PFSK-1 (cell line): ENCODE data around the gene NCOR2.

Source experiments
- POLR2AphosphoS5 ChIP-seq: IDR thresholded peaks from 2 replicates; pipeline ENCODE4 v1.6.1; 2012; ENCODE audit warnings: low read depth, mild to moderate bottlenecking, control low read depth, low read length, moderate library complexity
- SIN3A ChIP-seq: IDR thresholded peaks from 2 replicates; pipeline ENCODE4 v1.6.1; 2012; ENCODE audit warnings: mild to moderate bottlenecking, low read length, moderate library complexity, borderline replicate concordance; ENCODE audit not compliant: insufficient read depth
- TAF1 ChIP-seq: IDR thresholded peaks from 2 replicates; pipeline ENCODE4 v1.6.1; 2012; ENCODE audit warnings: low read length, control low read depth, borderline replicate concordance; ENCODE audit not compliant: insufficient read depth
- TF ChIP-seq, protein P1 (sequence below), 2 experiments: IDR thresholded peaks; 2 replicates each; pipeline versions ENCODE4 v1.6.1 to v1.8.0; 2011 to 2012; ENCODE audit warnings: low read depth in 2 of 2, low read length in 2 of 2, control low read depth in 1 of 2, inconsistent platforms in 1 of 2, mild to moderate bottlenecking in 1 of 2, moderate library complexity in 1 of 2; ENCODE audit not compliant: insufficient read depth in 1 of 2

DNA sequence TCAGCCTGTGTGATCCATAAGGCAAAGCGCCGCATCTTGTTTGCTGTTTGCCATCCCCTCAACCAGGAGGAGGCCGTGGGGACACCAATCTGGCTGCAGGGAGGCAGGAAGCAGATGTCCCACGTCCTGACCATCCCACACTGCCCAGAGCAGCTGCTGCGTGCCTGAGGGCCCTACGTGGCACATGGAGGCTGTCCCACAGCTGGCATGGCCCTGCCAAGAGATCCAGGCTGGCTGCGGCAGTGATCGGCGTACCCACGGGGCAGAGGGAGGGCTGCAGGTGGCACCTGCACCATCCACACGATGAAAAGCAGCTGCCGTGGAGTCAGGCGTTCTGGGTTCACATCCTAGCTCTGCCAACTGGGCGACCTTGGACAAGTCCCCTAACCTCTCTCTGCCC lies 42.0 kb downstream of the NCOR2 start:
- no peak for TF ChIP-seq TAF1
- no peak for TF ChIP-seq POLR2AphosphoS5
- TF ChIP-seq SIN3A = no peak
- TF ChIP-seq, protein P1, sequence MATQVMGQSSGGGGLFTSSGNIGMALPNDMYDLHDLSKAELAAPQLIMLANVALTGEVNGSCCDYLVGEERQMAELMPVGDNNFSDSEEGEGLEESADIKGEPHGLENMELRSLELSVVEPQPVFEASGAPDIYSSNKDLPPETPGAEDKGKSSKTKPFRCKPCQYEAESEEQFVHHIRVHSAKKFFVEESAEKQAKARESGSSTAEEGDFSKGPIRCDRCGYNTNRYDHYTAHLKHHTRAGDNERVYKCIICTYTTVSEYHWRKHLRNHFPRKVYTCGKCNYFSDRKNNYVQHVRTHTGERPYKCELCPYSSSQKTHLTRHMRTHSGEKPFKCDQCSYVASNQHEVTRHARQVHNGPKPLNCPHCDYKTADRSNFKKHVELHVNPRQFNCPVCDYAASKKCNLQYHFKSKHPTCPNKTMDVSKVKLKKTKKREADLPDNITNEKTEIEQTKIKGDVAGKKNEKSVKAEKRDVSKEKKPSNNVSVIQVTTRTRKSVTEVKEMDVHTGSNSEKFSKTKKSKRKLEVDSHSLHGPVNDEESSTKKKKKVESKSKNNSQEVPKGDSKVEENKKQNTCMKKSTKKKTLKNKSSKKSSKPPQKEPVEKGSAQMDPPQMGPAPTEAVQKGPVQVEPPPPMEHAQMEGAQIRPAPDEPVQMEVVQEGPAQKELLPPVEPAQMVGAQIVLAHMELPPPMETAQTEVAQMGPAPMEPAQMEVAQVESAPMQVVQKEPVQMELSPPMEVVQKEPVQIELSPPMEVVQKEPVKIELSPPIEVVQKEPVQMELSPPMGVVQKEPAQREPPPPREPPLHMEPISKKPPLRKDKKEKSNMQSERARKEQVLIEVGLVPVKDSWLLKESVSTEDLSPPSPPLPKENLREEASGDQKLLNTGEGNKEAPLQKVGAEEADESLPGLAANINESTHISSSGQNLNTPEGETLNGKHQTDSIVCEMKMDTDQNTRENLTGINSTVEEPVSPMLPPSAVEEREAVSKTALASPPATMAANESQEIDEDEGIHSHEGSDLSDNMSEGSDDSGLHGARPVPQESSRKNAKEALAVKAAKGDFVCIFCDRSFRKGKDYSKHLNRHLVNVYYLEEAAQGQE (IDR thresholded peaks at IDR 0.05; ENCODE audit: insufficient read depth in 1 of 2, low read depth in 2 of 2, low read length in 2 of 2) = no peak
